Stimulated activated CD4-positive, alpha-beta T cell treated with anti-CD3 and anti-CD28 coated beads, TNF-alpha, amount 100 ng/mL, for 1 hour (primary cell): ENCODE data around the gene TLE4.

Source experiments
- DNase-seq, 3 donors: peaks; one replicate each; pipeline ENCODE4 v3.0.0-alpha.2; 2020; ENCODE audit warnings: low read depth in 3 of 3, low spot score in 1 of 3

TLE4 gene

GRCh38 chr9:79571309-79572031, at the start of gene TLE4:
TSS of gene TLE4 (plus strand) at chr9:79571965. CDS start at chr9:79572791, 826 bp downstream.
- peak; percentile 95 to 99 (median 99) for DNase-seq

GRCh38 chr9:79522793-79523192, 49.0 kb upstream of the TLE4 start:
- no peak for DNase-seq

DNA sequence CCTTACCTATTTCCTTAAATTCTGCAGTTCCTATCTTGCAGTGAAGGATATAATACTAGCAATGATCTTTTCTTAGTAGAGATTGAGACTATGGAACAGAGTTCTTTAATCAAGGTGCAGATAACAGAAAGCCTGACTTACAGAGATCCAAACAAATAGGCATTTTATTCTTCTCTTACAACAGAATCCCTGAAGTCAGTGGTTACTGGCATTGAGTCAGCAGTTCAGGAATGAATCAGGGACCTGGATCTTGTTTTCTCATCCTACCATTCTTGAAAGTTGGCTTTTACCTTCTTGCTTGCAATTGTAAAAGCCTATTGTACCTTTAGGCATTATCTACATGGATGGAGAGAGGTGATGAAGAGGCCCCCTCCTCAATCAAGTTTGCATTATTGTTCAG, 47.5 kb upstream of the TLE4 start:
- DNase-seq, result no peak

- DNase-seq, result no peak
Observed at GRCh38 chr9:79526149-79526672, 45.6 kb upstream of the TLE4 start.

- DNase-seq, result no peak
Observed at GRCh38 chr9:79535534-79535933, 36.2 kb upstream of the TLE4 start.

DNA sequence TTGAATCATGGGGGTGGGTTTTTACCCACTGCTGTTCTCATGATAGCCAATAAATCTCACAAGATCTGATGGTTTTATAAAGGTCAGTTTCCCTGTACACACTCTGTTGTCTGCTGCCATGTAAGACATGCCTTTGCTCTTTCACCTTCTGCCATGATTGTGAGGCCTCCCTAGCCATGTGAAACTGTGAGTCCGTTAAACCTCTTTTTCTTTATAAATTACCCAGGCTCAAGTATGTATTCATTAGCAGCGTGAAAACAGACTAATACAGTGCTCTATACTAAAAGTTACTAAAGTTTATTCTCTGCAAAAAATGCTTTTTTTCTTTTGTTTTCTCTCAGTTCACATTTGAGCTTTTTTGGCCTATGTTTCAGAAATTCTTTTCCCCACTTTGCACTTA, 33.9 kb upstream of the TLE4 start:
- no peak for DNase-seq

GRCh38 chr9:79542735-79543620, 28.8 kb upstream of the TLE4 start:
- DNase-seq, result no peak

- DNase-seq, result peak in 1 of 3 donors; percentile 5
Observed at GRCh38 chr9:79544375-79544774, 27.4 kb upstream of the TLE4 start.

GRCh38 chr9:79551586-79551985, 20.2 kb upstream of the TLE4 start:
- no peak for DNase-seq

GRCh38 chr9:79551994-79552393, 19.8 kb upstream of the TLE4 start:
- DNase-seq, result no peak

DNA sequence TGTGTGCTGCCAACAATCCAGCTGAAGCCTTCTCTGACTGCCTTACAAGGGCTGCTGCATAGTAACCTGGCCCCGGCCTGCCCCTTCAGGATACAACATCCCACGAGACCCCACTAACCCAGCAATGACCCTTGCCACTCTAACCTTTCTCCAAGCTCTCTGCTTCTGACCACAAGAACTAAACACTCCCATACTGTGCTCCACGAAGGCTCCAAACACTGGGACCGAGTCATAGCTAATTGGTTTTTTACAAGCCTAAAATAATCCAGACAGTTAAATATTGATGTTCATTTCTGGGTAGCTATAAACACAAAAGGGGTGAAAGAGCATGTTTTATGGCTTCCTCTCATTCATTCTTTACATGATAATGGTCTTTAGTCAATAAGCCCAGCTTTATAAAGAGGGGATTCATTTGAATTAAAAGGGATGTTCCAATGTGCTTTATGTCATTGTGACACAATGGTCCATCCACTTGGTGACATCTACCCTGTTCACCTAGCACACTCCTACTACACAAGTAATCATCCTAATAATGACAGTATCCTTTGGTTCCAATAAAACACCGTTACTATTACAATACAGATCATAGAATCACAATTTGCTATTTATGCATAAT, 16.2 kb upstream of the TLE4 start:
- DNase-seq, result no peak

- DNase-seq, result no peak
Observed at GRCh38 chr9:79559495-79560181, 12.1 kb upstream of the TLE4 start.

- DNase-seq, result no peak
Observed at GRCh38 chr9:79562749-79563386, 8.9 kb upstream of the TLE4 start.

DNA sequence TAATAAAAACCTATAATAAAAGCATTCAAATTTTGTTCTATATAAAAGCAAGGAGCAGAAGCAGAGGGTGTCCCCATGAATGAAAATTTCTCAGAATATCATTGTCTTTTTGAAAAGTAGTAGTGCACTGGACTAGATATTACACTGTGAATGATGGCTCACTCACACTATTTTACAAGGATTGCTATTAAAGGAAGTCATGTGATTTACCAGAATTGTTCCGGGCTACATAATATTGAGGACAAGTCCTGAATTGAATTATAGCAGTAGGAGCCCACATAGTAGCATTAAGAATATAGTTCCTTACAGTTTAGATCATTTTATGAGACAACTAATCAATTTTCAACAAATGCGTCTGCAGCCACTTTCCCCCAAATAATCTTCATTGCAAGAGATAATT, 7.7 kb upstream of the TLE4 start:
- DNase-seq, result no peak

GRCh38 chr9:79565245-79565644, 6.5 kb upstream of the TLE4 start:
- DNase-seq, result no peak

DNA sequence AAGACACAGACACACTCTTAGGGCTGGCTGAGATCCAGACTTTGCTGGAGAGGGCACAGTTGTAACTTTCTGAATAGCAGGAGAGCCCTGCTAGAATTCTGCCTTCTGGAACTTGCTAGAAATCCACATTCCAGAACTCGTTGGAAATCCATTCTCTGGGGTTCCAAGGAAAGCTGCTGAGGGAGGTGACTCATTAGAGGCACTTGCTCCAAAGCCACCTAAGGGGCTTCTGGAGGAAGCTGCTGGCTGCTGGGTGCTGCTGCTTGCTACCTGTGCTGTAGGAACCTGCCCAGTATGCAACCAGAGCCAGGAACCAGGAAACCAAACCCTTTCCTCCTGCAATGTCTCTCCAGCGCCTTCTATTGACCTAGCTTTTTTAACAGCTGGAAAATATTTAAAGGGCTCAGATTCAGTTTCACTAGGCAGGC, 4.1 kb upstream of the TLE4 start:
- DNase-seq, result no peak

DNA sequence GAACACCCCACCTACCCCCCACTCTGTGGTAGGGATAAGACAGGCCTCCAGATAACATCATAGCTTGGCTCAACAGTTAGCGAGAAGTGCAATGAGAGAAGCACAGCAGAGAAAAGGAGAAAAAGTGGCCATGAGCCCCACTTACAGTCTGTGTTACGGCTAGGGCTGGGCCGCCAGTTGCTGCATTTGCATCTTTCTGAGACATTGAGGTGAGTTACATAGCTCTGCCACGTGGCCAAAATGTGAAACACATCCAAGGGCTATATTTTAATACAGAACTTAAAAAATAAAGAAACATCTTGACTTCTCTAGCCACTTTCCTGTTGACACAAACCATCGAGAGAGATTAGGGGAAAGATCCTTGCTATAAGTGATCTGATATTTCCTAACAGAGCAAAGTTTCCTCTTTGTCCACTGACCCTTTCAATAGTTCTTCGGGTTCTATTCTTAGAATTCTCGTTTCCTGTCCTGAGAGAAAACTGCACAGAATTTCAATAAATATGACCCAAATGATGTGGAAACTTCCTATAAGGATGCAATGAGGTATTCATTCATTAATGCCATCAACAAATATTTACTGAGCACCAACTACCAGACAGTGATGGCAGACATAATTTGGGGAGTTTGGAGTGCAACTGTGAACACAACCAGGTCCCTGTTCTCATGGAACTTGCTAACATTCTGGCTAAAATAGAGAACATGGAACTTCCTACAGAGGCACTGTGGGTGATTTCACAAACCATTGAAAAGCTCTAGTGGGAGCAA, 3.2 kb upstream of the TLE4 start:
- DNase-seq, result no peak

DNA sequence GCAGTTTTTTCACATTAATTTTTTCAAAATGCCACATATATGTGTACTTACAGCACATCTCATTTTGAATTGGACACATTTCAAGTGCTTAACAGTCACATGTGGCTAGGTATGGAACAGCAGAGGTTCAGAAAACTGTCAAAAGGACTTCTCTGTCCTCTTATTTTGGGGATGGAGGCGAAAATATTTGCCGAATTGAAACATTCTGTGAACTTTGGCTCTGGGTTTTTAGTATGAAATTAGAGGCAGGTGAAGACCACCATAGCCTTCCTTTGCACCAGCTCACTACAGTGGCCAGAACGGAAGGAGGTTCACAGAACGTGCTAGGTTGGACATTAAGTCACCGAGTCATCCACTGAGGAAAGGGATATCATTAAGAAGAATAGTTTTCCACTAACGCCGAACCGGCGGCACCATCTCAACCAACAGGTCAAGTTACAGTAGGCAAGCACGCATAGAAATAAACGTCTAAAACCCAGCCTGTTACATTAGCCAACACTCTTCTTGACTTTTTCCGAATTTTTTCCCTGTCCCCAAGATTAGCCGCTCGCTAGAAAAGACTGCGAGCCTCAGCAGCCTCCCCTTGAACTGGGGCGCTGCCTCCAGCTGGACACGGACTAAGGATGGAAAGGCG, 1.8 kb upstream of the TLE4 start:
- DNase-seq, result no peak
